ENCODE data around the gene PLD6.
A peak's percentile ranks its signal among the peaks of the same experiment; 100 is the strongest.

The PLD6 gene

GRCh38 chr17:17151962-17152361 lies 54.2 kb downstream of the PLD6 start:
- CTCF ChIA-PET, result interaction anchor here (1.3 to 2.0 kb wide), 4 partner anchors 10 to 154 kb away, joined by 4 to 15 read pairs (median 6); no protein-coding TSS in a partner anchor
- POLR2A ChIA-PET, result interaction anchor here (0.5 to 1.2 kb wide), 2 partner anchors 10 to 129 kb away, joined by 3 read pairs; no protein-coding TSS in a partner anchor
- TF ChIP-seq CTCF (IDR thresholded peaks at IDR 0.05; ENCODE audit: insufficient read depth, low read length, missing control alignments), result no peak
- peak; percentile 78 for DNase-seq (ENCODE audit: low read depth, low spot score)
- no peak overlapping the region for H3K4me3 ChIP-seq (ENCODE audit: low read depth, low read length)

GRCh38 chr17:17151541-17151940 lies 54.6 kb downstream of the PLD6 start:
- no peak for TF ChIP-seq CTCF (IDR thresholded peaks at IDR 0.05; ENCODE audit: insufficient read depth, low read length, missing control alignments)
- H3K4me3 ChIP-seq (ENCODE audit: low read depth, low read length), result no peak overlapping the region
- POLR2A ChIA-PET, result interaction anchor here (1.2 kb wide), 1 partner anchor 10 kb away, joined by 3 read pairs; no protein-coding TSS in a partner anchor
- CTCF ChIA-PET, result interaction anchor here (1.3 to 2.0 kb wide), 3 partner anchors 10 to 152 kb away, joined by 4 to 15 read pairs (median 9); no protein-coding TSS in a partner anchor
- no peak for DNase-seq (ENCODE audit: low read depth, low spot score)

GRCh38 chr17:17151055-17151454 lies 55.1 kb downstream of the PLD6 start:
- DNase-seq (ENCODE audit: low read depth, low spot score), result peak; percentile 57
- no peak for TF ChIP-seq CTCF (IDR thresholded peaks at IDR 0.05; ENCODE audit: insufficient read depth, low read length, missing control alignments)
- POLR2A ChIA-PET, result interaction anchor here (1.2 kb wide), 1 partner anchor 9 kb away, joined by 3 read pairs; no protein-coding TSS in a partner anchor
- no peak overlapping the region for H3K4me3 ChIP-seq (ENCODE audit: low read depth, low read length)
- CTCF ChIA-PET, result interaction anchor here (1.7 to 2.7 kb wide), 2 partner anchors 9 to 151 kb away, joined by 5 to 12 read pairs; no protein-coding TSS in a partner anchor
